Fibroblast of peridontal ligament (primary cell): Measurements from ENCODE around the gene NTM.
"Not testable (repeated sequence)": the region's sequence is repeated elsewhere in the genome, so short reads cannot be mapped to it uniquely, and the experiment has no call there.

Experiments used
- DNase-seq: peaks from one replicate; pipeline ENCODE4 v3.0.0-alpha.2; 2010; ENCODE audit errors: extremely low read depth

The NTM gene

GRCh38 chr11:131422029-131422428, 51.6 kb downstream of the NTM start:
- DNase-seq = no peak

- DNase-seq = no peak
Observed at GRCh38 chr11:131422496-131422895, 52.1 kb downstream of the NTM start.

- no peak for DNase-seq
Observed at GRCh38 chr11:131423688-131424087, 53.3 kb downstream of the NTM start.

- DNase-seq = not testable (repeated sequence)
Observed at GRCh38 chr11:131424257-131424876, 54.0 kb downstream of the NTM start.

GRCh38 chr11:131425285-131425684, 54.9 kb downstream of the NTM start:
- no peak for DNase-seq

GRCh38 chr11:131428853-131429252, 58.4 kb downstream of the NTM start:
- DNase-seq = no peak

GRCh38 chr11:131430473-131431208, 60.2 kb downstream of the NTM start:
- DNase-seq = no peak

GRCh38 chr11:131441051-131441810, 70.8 kb downstream of the NTM start:
- DNase-seq = no peak

- no peak for DNase-seq
Observed at GRCh38 chr11:131446590-131447275, 76.3 kb downstream of the NTM start.

GRCh38 chr11:131447277-131447815, 76.9 kb downstream of the NTM start:
- no peak for DNase-seq

GRCh38 chr11:131447898-131448297, 77.5 kb downstream of the NTM start:
- DNase-seq = no peak

- no peak for DNase-seq
Observed at GRCh38 chr11:131449036-131450019, 78.9 kb downstream of the NTM start.

- no peak for DNase-seq
Observed at GRCh38 chr11:131454490-131454889, 84.1 kb downstream of the NTM start.

GRCh38 chr11:131454989-131455388, 84.6 kb downstream of the NTM start:
- DNase-seq = no peak

- no peak for DNase-seq
Observed at GRCh38 chr11:131455843-131456704, 85.7 kb downstream of the NTM start.

- DNase-seq = no peak
Observed at GRCh38 chr11:131457163-131457562, 86.7 kb downstream of the NTM start.

- DNase-seq = no peak
Observed at GRCh38 chr11:131458421-131458820, 88.0 kb downstream of the NTM start.

GRCh38 chr11:131460931-131461330, 90.5 kb downstream of the NTM start:
- DNase-seq = no peak

- DNase-seq = no peak
Observed at GRCh38 chr11:131462622-131463021, 92.2 kb downstream of the NTM start.

GRCh38 chr11:131463162-131463561, 92.7 kb downstream of the NTM start:
- no peak for DNase-seq
